GM10248 (cell line): ENCODE data around the gene SNTG2.

ENCODE experiments used
- CTCF ChIA-PET: fragments of 300-600 bp; sonication (Branson Sonifier 250); formaldehyde crosslinking; extraction: SDS; loops from one replicate; lab custom pipeline; 2021; ENCODE audit warnings: antibody characterized with exemption; lab: Yijun Ruan, JAX
- POLR2A ChIA-PET: fragments of 350-650 bp; sonication (Branson Sonifier 250); formaldehyde crosslinking; extraction: SDS; loops from one replicate; lab custom pipeline; 2020; ENCODE audit warnings: antibody characterized with exemption; lab: Yijun Ruan, JAX
- DNase-seq: peaks from one replicate; pipeline ENCODE4 v3.0.0; 2012; ENCODE audit errors: extremely low spot score
- TF ChIP-seq, protein P1 (sequence below): IDR thresholded peaks from 2 replicates; pipeline ENCODE4 v1.5.1; 2012; ENCODE audit warnings: mild to moderate bottlenecking, low read depth; ENCODE audit errors: extremely low read depth, missing control alignments, control extremely low read depth

The SNTG2 gene

DNA sequence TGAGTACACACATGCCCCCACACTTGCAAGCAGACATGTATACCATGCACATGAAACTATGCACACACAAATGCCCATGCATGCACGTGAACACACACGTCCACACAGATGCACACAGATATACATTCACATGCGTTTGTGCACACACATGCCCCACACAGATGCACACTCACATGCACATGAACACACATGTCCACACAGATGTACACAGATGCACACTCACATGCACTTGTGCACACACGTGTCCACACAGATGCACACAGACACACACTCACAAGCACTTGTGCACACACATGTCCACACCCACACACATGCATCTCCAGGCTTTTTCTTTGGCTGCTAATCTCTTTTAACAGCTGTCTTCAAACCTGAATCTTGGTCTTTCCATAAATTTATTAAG is 31.1 kb downstream of the SNTG2 start:
- ChIA-PET CTCF (no interaction called here), POLR2A (no interaction called here)
- TF ChIP-seq, protein P1, sequence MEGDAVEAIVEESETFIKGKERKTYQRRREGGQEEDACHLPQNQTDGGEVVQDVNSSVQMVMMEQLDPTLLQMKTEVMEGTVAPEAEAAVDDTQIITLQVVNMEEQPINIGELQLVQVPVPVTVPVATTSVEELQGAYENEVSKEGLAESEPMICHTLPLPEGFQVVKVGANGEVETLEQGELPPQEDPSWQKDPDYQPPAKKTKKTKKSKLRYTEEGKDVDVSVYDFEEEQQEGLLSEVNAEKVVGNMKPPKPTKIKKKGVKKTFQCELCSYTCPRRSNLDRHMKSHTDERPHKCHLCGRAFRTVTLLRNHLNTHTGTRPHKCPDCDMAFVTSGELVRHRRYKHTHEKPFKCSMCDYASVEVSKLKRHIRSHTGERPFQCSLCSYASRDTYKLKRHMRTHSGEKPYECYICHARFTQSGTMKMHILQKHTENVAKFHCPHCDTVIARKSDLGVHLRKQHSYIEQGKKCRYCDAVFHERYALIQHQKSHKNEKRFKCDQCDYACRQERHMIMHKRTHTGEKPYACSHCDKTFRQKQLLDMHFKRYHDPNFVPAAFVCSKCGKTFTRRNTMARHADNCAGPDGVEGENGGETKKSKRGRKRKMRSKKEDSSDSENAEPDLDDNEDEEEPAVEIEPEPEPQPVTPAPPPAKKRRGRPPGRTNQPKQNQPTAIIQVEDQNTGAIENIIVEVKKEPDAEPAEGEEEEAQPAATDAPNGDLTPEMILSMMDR, result no peak
- DNase-seq, result no peak

DNA sequence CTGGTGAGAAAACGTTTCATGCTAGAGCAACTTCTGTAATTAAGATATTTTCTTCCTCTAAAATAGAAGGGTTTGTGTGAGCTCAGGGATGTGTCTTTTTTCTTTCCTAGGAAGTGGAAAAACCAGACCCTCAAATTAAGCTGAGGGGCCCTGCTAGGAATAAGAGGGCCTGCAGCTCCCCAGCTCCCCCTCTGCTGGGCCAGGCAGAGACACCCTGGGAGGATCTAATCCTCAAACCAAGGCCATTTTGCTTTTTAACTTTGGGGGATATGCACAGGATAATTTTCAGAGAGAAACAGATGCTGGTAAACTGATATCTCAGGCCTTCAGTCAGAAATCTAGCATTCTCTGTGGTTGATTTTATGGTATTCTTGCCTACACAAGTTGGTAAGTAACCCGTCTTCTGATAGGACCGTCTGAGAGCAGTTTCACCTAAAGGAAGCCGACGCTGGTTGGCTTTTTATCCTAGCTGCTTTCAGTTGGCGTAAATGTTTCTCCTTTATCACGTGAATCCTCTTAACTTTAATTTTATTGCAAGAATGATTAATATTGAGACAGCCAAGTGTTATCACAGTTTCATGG is 34.8 kb downstream of the SNTG2 start:
- ChIA-PET CTCF (no interaction called here), POLR2A (no interaction called here)
- DNase-seq, result no peak

DNA sequence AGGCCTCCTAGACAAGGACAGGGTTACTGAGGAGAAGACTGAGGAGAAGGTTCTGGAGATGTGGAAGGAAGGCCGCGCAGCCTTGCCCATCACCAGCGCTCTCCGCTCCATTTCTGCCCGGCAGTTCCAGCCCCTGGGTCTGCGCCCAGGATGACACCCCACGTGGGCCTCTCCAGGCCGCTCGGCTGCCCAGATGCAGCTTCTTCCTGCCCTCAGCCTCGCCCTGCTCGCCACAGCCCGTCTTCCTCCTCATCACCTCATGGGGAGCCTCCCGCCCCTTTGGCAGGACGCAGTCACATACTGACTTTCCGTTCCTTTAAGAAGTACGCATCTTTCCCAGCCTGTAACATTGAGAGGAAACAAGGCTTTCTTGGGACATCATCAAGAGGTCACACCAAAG is 37.1 kb downstream of the SNTG2 start:
- TF ChIP-seq, protein P1, result no peak
- ChIA-PET CTCF (no interaction called here), POLR2A (no interaction called here)
- no peak for DNase-seq

More for the DNA sequence above, 34.8 kb downstream of the SNTG2 start:
- TF ChIP-seq, protein P1, result no peak

DNA sequence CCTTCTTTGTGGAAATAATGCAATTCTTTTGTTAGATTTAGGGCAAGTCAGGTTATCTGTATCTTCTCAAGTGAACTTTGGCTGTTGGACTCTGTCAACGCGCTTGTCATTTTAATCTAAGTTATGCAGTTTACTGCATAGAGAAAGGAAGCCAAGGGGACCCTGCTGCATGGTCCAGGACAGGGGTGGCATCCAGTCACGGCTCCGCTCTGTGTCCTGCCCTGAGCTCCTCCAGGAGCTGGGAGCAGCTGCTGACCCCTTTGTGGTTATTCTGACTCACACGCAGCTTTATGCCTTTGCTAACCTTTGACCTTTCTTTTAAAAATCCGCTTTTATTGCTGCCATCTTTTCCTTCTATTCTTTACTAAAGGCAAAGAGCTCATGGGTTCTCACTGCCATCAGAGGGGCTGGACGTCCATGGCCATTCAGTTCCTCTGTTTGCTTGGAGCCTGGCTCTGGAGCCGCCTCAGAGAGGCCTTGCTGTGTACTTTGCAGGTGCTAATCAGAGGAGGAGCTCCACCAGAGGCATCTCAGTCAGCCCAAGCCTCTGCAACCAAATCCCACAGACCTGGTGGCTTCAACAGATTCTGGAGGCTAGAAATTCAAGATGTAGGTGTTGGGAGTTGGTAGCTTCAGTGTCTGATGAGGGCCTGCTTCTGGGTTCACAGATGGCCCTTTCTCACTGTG is 39.3 kb downstream of the SNTG2 start:
- TF ChIP-seq, protein P1, result no peak
- CTCF ChIA-PET, result interaction anchor here (1.0 to 1.6 kb wide), 3 partner anchors 11 to 27 kb away, joined by 3 to 4 read pairs (median 3); no protein-coding TSS in a partner anchor
- DNase-seq, result no peak
- POLR2A ChIA-PET, result no interaction called here

DNA sequence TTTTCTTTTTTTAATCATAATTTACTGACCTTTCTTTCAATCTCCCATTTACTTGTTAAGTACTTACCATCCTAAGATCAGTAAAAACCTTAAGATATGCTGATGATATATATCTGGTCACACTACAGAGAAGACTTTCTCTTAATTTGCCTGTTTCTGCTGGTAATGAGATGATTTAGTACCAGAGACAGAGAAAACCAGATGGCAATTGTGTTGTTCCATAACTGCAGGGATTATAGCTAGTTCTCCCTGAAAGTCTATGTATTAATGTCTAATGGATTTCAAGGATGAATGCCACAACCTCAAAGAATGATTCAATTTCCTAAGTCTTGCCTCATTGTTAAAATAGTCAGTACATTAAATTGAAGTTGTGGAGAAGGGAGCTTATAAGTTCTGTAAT is 40.3 kb downstream of the SNTG2 start:
- no peak for DNase-seq
- POLR2A ChIA-PET, result no interaction called here
- TF ChIP-seq, protein P1, result no peak
- CTCF ChIA-PET, result interaction anchor here (0.9 to 1.6 kb wide), 4 partner anchors 8 to 26 kb away, joined by 3 read pairs; no protein-coding TSS in a partner anchor

DNA sequence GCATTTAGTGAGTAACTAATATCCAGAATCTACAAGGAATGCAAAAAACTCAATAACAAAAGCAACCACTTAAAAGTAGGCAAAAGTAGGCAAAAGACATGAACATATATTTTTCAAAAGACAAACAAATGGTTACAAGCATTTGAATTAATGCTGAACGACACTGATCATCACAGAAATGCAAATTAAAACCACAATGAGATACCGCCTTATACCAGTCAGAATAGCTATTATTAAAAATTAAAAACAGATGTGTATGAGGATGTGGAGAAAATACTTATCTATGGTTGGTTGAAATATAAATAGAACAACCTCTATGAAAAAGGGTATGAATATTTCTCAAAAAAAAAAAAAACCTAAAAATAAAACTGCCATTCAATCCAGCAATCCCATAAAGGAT is 51.7 kb downstream of the SNTG2 start:
- TF ChIP-seq, protein P1, result no peak
- ChIA-PET POLR2A (no interaction called here), CTCF (interaction anchor here (1.0 kb wide), 1 partner anchor 12 kb away, joined by 3 read pairs; no protein-coding TSS in a partner anchor)
- no peak for DNase-seq
